Osteocyte (in vitro differentiated cells): Measurements from ENCODE around the gene CMBL. TPM values are rescaled to one million over a fixed set of nuclear protein-coding genes. Genes with fewer than 3 reads are reported as not detected.
"Not testable (repeated sequence)": the region's sequence is repeated elsewhere in the genome, so short reads cannot be mapped to it uniquely, and the experiment has no call there.

Source experiments
- DNase-seq: peaks from one replicate; pipeline ENCODE4 v3.0.0; 2021; ENCODE audit warnings: mixed read lengths; ENCODE audit not compliant: unreplicated experiment; ENCODE audit errors: extremely low spot score
- H3K27ac Mint-ChIP-seq: one replicate; pipeline ENCODE4 v1.8.0; 2021; ENCODE audit warnings: mild to moderate bottlenecking, mixed read lengths; ENCODE audit not compliant: unreplicated experiment
- H3K27me3 Mint-ChIP-seq: one replicate; pipeline ENCODE4 v1.8.0; 2021; ENCODE audit warnings: mixed read lengths; ENCODE audit not compliant: unreplicated experiment
- H3K36me3 Mint-ChIP-seq: one replicate; pipeline ENCODE4 v1.8.0; 2021; ENCODE audit warnings: mixed read lengths; ENCODE audit not compliant: unreplicated experiment
- H3K4me1 Mint-ChIP-seq: one replicate; pipeline ENCODE4 v1.8.0; 2021; ENCODE audit warnings: mixed read lengths; ENCODE audit not compliant: unreplicated experiment
- H3K4me3 Mint-ChIP-seq: one replicate; pipeline ENCODE4 v1.8.0; 2021; ENCODE audit warnings: mild to moderate bottlenecking, moderate library complexity, mixed read lengths; ENCODE audit not compliant: unreplicated experiment
- H3K9me3 Mint-ChIP-seq: one replicate; pipeline ENCODE4 v1.8.0; 2021; ENCODE audit warnings: mixed read lengths; ENCODE audit not compliant: unreplicated experiment
- CTCF ChIP-seq: fragments of 200-600 bp; sonication (generic); IDR thresholded peaks from 2 replicates; pipeline ENCODE4 v1.5.0; 2021; ENCODE audit warnings: antibody characterized with exemption, mild to moderate bottlenecking, moderate library complexity
- total RNA-seq: library from RNA; stranded (reverse); gene quantifications from 2 replicates; pipeline ENCODE4 v1.2.1, GENCODE V29; 2021

The CMBL gene
- total RNA-seq, 1 donor from 2014 or later, result 23.3 TPM

DNA sequence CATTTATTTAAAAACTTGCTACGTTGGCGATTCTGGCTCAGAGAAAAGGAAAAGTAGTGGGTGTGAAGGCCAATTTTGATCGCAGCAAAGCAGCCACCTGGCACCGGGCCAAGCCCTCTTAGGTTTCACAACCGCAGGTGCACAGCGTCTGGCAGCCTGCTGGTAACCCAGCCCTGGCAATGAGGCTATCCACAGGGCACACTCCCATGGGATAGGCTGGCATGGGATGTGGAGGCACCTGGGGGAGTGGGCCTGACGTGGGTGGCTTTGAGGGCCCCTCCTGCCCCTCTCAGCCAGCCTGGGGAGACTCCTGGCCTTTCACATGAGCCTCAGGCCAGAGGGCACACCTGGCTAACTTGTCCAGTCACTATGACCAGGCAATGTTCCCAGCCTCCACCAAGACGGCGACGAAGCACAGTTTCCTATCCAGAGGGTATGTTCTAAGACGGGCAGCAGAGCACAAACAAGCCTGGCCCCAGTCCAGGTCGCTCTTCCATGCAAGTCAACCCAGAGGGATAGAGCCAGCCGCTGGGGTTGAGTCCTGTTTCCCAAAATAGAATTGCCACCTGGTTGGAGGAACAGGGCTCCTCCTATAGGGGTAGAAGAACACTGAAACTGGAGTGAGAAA lies 19.0 kb downstream of the CMBL start:
- no peaks in the 10 kb centered on the region for H3K9me3 Mint-ChIP-seq
- TF ChIP-seq CTCF, result no peak
- H3K36me3 Mint-ChIP-seq, result peaks cover 13% of the 10 kb centered on the region

GRCh38 chr5:10286862-10287227 lies 20.9 kb downstream of the CMBL start:
- peaks cover 11% of the 10 kb centered on the region for H3K36me3 Mint-ChIP-seq
- no peaks in the 10 kb centered on the region for H3K27me3 Mint-ChIP-seq
- H3K27ac Mint-ChIP-seq, result no peak overlapping the region
- H3K4me3 Mint-ChIP-seq, result no peak overlapping the region
- TF ChIP-seq CTCF, result no peak
- H3K4me1 Mint-ChIP-seq, result peaks cover 18% of the 10 kb centered on the region
- H3K9me3 Mint-ChIP-seq, result no peaks in the 10 kb centered on the region
- no peak for DNase-seq

More for the DNA sequence above, 19.0 kb downstream of the CMBL start:
- Mint-ChIP-seq H3K27me3 (peaks cover 2% of the 10 kb centered on the region), H3K4me1 (peaks cover 17% of the 10 kb centered on the region), H3K4me3 (no peak overlapping the region), H3K27ac (no peak overlapping the region)
- DNase-seq, result no peak

DNA sequence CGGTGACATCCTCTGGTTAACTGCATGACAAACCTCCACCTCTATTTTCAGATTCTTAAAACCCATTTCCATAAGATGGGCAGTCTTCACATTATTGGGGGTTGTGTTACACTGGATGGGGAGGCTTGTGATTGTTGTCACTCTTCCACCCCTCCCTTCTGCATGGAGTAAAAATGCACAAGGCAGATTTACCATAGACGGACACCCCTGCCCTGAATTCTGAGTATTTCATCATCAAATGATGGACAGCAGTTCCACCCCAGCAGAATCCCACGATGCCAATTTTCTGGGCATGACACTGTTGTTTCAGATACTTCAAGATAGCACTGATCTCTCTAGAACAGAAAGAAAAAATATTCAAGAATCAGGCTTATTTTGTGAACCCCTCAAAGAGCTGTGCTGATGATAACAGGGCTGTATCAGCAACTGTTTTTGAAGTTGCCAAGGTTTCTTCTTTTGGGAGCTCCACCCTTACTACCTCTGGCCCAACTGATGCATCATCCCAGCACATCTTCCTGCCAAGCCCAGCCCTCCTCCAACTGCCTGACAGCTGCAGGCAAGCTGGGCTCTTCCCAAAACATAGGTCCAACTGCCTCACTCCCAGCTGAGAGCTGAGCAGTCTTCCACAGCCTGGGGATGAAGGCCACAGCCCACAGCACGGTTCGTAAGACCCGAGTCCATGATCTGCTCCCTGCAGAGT lies 21.4 kb downstream of the CMBL start:
- no peak overlapping the region for H3K27ac Mint-ChIP-seq
- H3K4me3 Mint-ChIP-seq, result no peak overlapping the region

DNA sequence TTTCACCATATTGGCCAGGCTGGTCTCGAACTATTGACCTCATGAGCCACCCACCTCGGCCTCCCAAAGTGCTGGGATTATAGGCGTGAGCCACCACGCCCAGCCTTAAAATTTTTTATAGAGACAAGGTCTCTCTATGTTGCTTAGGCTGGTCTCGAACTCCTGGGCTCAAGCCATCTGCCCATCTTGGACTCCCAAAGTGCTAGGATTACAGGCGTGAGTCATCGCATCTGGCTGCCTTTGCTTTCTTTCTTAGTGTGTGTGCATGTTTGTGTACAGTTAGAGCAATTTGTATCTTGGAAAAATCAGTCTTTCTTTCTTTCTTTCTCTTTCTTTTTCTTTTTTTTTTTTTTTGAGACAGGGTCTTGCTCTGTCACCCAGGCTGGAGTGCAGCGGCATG lies 22.3 kb downstream of the CMBL start:
- H3K9me3 Mint-ChIP-seq, H3K27ac Mint-ChIP-seq, DNase-seq, H3K27me3 Mint-ChIP-seq, H3K4me3 Mint-ChIP-seq, H3K36me3 Mint-ChIP-seq: not testable (repeated sequence)
- H3K4me1 Mint-ChIP-seq, result peaks cover 18% of the 10 kb centered on the region

More for the DNA sequence above, 21.4 kb downstream of the CMBL start:
- Mint-ChIP-seq H3K27me3 (no peaks in the 10 kb centered on the region), H3K9me3 (no peaks in the 10 kb centered on the region), H3K36me3 (peaks cover 9% of the 10 kb centered on the region), H3K4me1 (peaks cover 18% of the 10 kb centered on the region)
- DNase-seq, result no peak
- no peak for TF ChIP-seq CTCF

- no peak overlapping the region for H3K4me3 Mint-ChIP-seq
- TF ChIP-seq CTCF, result peak; percentile 99
- H3K9me3 Mint-ChIP-seq, result no peaks in the 10 kb centered on the region
- peaks cover 5% of the 10 kb centered on the region for H3K36me3 Mint-ChIP-seq
- H3K4me1 Mint-ChIP-seq, result peaks cover 16% of the 10 kb centered on the region
- no peak overlapping the region for H3K27ac Mint-ChIP-seq
- DNase-seq, result peak; percentile 94
- H3K27me3 Mint-ChIP-seq, result no peaks in the 10 kb centered on the region
Measured at GRCh38 chr5:10283927-10284635, 23.6 kb downstream of the CMBL start.
